GM18502 (cell line): ENCODE data around the gene ABHD10.

Source experiments
- ATAC-seq: cut with Tn5 transposase; IDR thresholded peaks from one replicate; pipeline ENCODE4 v1.9.1; 2021; ENCODE audit warnings: mild to moderate bottlenecking; ENCODE audit not compliant: unreplicated experiment, poor library complexity

Gene ABHD10

DNA sequence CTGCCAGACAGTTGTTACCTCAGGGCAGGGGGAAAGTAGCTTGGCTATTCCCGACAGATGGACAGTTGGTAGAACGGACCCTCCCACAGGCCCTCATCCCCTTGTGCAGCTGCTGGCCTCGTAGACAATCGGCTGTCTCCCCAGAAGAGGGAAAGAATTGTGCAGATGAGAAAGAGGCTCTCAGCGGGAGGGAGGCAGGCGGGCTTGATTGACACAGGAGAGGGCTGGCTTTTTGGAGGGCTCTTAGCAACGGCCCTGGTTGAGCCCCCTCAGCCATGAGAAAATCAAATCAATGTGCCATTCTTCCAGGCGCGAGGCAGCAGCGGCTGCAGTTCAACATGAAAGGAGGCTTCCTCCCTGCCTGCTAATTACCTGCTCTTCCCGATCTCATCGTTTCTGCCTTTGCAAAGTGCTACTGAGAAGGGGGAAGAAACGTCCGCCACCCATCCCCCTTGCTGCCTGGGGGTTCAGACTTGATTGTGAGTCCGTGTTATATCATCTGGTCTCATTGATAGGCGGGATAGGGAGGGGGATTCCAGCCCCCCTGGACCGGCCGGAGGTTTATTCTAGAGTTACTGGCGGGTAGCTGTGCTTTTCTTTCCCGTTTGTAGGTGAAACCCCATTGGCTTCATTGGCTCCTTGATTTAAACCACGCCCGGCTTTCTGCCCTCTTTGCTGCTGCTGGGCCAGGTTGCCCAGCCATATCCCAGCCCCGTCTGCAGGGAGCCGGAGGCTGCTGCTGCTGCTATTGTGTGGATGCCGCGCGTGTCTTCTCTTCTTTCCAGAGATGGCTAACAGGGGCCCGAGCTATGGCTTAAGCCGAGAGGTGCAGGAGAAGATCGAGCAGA is 20.0 kb downstream of the ABHD10 start, which contains the start of gene TAGLN3:
Gene TAGLN3 (plus strand): TSS at position 287 of the 848 bp plus-strand sequence. CDS start 501 bp downstream, at position 788.
- ATAC-seq = peak; percentile 71

DNA sequence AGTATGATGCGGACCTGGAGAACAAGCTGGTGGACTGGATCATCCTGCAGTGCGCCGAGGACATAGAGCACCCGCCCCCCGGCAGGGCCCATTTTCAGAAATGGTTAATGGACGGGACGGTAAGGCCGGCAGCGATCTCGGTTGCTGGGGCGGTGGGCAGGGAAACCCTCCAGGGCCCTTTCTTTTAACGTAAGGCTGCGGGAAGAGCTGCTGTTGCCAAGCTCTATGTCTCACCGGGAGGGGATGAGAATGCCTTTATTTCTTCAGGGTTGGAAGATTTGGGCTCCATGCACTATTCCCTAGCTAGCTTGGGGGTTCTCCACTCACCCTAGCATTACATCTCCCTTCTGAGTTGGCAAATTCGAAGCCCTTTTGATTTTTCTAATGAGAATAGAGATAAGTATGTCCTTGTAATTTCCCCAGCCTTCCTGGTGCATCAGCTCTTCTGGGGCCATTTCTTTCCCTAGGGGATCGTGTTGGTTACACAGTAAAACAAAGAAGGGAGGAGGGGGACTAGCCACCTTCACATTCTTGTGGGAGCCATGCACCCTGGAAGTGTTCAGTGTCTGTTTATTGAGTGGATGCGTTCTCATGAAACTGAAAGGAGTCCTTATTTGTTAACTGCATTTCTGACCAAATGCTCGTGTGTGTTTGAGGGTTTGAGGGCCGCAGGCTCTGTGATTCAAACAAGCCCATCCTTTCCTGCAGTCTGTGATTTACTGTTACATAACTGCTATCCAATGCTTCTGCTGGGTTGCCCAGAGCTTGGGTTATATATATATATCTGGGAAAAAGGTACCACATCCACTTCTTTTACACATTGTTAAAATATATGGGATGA is 20.9 kb downstream of the ABHD10 start:
- peak; percentile 17 for ATAC-seq

DNA sequence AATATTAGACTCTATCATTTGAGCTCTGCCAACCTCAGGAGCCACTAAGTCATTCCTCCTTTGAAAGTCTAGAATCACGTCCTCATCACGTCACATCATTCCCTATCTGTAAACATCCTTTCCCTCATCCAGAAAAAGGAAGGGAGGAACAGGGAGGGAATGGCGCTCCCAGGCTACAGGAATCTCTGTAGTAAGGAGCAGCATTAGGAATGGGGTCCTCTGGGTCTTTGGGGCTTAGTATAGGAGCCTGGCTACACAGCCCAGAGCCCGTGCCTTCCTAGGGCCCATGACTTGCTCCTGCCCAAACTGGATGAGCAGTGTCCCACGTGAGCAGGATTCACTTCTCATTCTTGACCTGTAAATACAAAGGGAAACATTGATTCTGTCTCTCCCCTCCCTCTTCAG is 21.5 kb downstream of the ABHD10 start:
- ATAC-seq = no peak

DNA sequence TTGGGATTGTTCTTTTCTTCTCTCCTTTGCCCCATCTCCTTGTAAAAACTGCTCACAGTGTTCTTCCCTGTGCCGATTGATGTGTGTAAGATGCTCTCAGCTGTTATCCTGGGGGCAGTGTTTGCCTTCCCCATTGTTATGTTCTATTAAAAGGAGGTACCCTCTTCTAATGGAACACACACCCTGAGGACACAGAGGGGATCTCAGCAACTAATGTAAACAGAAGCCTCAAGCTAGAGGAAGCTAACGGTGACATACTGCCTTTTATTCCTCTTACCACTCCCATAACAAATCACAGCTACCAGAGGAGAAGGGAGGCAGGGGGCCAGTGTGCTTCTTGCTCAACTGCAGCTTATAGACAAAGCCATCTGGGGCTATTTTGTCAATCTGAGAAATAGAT is 22.1 kb downstream of the ABHD10 start:
- ATAC-seq = no peak

DNA sequence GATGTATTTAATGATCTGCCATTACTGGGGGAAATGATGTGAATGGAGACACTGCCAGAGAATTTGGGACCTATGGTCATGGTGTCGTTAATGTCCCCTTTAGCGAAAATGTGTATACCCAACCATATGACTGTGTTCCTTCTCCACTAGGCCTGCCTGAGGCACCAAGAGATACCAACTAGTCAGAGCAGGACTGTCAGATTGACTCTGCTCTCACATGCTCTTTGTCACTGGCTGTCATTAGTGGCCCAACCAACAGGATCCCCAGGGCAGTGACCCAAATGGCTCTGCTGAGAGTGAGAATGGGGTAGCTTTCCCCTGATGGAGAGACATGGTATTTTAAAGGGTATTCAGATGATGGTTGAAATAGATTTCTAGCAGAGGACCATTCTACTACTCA is 22.7 kb downstream of the ABHD10 start:
- ATAC-seq = no peak

DNA sequence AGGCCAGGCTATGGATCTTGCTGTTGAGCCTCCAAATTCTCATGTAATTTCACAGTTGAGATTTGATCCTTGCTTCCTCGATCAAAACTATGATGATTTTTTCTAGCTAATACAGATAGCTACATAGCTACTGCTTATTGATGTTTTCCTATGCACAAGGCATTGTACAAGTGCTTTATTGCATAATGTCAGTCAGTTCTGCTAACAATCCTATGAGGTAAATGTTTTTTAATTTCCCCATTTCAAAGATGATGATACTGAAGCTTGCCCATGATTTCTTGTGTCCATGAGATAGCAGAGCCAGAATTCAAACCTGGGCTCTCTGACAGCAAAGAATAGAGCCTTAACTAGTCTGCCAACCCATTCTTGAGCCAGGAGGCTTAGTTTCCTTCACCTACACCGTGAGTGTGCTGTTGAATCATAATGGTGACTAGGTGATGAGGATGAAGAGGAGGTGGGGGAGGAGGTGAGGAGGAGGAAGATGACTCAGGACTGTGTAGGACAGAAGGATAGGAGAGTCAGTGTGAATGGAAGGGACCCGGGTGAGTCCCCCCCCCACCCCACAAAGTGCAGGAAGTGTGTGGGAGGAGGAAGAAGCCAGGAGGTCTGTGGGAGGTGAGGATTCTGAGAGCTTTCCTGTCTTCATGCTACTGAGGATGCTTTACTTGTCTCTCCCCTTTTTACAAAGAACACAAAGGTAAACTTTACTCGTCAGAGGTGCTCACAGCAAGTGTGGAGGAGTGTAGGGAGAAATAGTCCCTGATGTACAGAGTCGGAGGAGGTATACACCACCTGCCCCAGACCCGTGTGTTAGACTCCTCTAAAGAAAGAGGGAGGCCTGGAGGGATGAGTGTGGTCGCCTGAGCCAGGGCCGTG is 23.5 kb downstream of the ABHD10 start:
- ATAC-seq = no peak

DNA sequence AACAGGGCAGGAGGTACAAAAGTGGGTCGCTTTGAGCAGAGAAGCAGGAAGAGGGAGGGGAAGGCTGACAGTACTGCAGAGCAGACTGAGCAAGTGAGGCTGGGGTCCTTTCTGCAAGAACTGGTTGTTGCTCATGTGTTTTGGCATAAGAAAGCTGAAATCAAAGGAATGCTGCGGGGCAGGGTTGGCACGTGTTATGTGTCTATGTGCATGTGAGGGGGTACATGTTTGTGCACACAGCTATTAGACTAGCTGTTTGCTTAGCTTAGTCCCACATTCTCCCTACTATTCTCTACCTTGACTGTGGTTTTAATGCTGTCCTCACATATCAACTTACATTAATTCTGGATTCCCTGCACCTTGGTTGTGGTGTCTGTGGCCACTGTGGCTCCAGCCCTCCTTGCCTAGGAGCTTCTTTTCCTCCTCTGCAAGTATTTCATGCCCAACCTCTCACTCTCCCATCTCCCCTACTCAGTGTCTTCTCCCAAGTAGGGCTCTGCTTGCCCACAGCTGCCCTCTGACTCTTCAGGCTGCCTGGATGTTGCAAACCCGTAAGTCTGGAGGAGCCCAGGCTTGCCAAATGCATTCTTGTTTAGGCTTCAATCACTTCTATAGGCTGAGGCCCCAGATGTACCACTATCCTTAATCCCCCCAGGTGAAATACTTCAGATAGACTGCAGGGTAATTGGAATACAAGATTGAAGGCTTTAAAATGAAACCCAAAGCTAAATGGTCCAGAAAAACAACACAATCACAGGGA is 24.7 kb downstream of the ABHD10 start:
- no peak for ATAC-seq

DNA sequence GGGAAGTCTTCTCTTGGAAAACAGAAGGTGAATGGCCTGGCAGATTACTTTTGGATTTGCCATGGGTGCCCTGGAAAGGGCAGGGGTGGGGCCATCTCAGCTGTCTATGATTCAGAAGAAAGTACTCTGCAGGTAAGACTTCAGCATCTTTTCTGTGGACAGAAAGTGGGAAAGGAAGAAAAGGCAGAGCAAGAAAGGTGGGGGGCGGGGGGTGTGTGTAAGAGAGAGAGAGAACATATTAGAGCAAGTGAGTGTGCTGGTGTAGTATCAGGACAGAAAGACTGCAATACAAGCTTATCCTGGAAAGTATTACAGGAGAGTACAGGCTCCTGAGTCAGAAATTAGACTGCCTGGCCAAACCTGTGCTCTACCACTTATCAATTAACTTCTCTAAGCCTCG is 25.4 kb downstream of the ABHD10 start:
- ATAC-seq = no peak

DNA sequence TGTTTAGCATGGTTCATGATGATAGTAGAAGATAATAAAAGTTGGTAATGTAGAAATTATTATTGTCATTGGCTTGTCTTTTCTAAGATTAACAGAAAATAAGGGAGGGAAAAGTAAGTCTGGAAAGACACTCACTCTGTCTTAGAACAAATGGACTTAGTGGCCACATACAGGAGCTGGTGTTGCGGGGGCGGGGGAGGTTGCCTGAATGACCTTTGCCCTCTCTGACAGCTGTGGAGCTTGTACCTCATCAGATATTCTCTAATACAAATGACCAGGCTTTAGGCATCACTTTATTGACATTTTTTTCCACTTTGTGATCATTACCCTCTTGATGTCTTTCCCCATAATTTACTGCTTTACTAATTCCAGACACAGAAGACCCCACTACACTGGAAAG is 25.8 kb downstream of the ABHD10 start:
- no peak for ATAC-seq

DNA sequence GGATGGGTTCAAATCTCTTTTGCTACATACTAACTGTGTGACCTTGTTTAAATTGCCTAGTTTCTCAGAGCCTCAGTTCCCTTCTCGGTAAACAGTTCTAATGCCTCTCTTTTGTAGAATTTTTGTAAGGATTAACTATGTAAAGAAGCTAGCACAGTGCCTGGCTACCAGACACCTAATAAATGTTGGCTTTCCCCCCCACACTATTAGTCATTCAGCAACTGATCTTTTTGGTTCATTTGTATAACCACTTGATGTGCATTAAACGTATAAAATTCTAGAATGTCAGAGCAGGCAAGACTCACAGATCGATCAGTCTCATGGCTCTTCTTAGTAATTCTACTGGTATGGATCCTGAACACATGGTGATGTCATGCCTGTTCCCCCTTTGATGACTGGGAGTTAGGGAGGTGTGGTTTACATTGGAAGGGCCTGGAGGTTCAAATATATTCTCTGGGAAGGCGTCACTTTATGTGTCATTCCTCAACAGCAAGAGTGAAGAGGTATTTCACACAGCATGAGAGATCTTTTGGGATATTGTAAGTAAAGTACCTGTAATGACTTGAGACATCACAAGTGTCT is 26.4 kb downstream of the ABHD10 start:
- ATAC-seq = no peak

DNA sequence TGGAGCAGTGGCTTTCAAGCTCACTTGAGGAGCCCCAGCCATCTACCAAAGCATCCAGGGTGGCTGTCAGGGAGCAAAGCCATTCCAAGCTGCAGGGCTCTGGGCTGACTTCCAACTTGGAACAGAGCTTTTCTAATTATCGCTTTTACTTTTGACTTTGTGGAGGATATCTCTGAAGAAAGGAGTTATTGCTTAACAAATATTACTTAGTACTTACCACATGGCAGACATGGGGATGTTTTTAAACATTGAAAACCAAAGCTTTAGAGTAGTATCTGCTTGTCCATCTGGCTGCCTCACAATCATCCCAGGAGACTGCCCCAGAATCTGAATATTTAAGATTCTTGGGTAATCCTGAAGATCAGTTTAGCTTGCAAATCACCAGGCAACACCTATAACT is 28.8 kb downstream of the ABHD10 start:
- ATAC-seq = no peak

DNA sequence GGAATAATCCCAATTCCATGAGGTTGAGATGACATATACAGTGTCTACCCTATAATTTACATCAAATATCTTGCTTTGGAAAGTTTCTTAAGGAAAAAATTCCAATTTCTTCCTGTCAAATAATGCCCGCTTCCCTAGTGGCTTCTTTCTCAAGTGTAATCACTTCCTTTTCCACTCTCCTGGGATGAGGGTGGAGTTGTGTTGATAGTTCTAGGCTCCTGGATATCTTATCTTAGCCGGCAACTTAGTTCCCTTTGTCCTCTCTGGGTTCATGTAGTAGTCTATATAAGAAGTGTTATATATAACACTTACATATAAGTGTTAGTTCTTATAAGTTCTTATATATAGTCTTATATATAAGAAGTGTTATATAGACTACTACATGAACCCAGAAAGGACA is 30.8 kb downstream of the ABHD10 start:
- ATAC-seq = no peak

DNA sequence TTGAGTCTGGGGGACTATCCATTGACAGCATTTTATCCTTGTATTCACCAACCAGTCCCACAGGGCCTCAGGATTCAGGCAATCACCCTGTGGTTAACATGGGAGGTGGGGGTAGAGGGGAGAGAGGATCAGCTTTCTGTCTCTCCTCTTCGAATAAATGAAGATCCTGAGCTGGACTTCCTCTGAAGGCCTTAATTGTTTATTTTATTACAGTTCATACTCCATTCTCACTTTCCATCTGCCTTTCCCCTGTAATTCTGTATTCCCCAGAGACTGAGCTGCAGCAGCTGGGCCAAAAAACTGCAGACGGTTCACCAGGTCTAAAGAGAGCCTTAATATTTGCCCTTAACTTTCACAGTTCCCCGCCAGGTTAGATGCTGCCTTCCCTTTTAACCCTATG is 31.8 kb downstream of the ABHD10 start:
- ATAC-seq = no peak

DNA sequence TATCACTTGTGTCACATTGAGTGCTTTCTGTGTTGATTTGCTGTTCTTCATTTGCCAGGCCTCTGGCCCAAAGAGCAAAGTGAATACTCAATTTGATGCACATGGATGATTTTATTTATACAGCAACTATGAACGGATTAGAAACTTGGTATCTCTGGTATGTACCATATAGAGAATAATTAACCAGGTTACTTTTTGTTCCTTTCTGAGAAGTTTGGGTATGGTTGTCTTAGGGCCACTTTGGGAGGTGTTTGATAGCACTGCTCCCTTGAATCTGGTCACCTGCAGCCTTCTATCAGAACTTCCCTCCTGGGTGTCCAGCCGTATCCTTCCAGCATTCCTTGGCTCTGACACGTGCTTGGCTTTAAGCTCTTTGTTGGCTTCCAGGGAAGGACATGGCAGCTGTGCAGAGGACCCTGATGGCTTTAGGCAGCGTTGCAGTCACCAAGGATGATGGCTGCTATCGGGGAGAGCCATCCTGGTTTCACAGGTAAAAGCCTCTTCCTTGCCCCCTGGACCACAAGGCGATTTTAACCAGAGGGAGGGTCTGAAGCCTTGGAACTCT is 32.6 kb downstream of the ABHD10 start:
- no peak for ATAC-seq

DNA sequence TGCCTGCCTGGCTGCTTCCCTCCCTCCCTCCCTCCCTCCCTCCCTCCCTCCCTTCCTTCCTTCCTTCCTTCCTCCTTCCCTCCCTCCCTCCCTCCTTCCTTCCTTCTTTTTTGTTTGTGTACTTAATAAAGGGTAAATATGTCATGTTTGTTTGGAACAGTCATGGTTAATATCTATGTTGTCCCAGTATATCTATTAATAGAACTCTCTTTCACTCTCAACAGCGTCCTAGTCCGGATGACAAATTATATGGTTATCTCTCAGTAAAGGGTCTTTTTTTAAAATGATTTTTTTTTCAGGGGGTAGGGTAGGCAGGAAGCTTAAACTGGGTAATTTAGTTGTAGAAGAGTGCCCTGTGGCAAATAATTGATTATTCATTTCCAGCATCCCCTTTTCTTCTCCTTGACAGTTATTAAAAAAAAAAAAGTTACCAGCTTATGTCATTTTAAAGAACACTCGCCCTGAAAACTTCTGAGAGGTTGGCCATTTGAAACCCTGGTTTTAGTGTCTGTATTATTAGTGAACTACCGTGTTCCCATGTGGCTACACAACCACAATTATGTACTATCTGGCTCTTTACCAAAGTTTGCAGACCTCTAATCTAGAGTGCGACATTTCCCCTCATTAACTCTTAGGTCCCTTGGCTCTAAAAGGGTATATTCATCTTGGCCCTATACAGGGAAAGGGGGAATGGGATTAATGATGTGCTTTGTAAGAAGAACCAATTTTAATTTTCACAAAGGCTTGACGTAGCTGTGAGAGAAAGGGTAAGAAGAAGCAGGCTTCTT is 33.6 kb downstream of the ABHD10 start:
- ATAC-seq = no peak

DNA sequence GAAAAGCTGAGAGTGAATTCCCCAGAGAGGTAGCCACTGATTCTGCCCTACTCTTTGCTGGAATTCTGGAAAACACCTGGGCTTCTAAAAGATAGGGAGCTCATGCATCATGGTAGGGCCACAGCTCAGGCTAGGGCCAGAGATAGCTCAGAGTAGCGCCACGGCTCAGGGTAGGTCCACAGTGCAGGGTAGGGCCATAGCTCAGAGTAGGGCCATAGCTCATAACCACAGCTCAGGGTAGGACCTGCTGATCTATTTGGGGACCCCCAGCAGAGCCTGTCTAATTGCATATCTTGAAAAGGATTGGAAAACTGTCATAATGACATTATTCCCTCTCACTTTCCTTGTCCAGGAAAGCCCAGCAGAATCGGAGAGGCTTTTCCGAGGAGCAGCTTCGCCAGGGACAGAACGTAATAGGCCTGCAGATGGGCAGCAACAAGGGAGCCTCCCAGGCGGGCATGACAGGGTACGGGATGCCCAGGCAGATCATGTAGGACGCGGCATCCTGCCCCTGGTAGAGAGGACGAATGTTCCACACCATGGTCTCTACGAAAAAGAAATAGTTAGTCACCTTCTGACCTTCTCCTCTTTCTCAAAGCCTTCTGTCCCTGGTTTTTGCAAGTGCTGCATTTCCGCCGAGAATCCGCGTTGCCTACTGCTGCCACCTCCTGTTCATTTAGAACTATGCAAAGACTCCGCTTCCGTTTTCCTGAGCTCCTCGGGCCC is 34.4 kb downstream of the ABHD10 start:
- peak; percentile 93 for ATAC-seq

DNA sequence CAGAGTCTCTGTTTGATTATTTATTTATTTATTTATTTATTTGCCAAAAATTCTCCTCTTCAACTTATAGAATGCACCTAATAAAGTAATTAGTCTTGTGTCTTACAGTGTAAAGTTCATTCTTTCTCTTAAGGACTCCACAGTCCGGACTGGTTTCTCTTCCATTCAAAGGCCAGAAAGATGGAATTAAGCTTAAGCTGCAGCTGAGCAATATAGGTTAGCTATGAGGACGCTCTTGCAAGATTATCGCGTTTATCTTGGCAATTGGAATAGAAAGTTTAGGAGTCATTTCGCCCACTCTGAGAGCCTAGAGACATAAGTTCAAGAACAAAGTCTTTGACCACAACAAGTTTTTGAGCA is 34.9 kb downstream of the ABHD10 start:
- peak; percentile 16 for ATAC-seq

DNA sequence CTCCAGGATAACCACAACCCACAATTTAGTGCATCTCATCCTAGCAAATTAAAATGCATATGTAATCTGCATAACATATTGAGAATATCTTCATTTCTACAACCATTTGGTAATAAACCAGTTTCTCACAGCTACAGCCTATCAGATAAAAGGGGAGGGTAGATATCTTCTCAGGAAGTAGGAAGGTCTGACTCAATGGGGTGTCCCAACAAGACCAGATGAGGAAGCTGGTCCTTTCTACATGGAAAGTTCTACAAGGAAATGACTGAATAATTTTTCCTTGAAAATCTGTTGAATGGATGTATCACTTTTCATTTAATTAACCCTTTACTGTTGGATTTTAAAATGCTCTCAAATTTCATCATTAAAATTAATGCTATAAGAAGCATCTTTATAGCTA is 38.3 kb downstream of the ABHD10 start:
- no peak for ATAC-seq
